HG03108 (cell line): Measurements from ENCODE around the gene UBE4B.
"Not testable (repeated sequence)": the region's sequence is repeated elsewhere in the genome, so short reads cannot be mapped to it uniquely, and the experiment has no call there.

ENCODE experiments used
- ATAC-seq: cut with Tn5 transposase; IDR thresholded peaks from one replicate; pipeline ENCODE4 v1.9.1; 2021; ENCODE audit warnings: moderate library complexity; ENCODE audit not compliant: unreplicated experiment

Gene UBE4B

DNA sequence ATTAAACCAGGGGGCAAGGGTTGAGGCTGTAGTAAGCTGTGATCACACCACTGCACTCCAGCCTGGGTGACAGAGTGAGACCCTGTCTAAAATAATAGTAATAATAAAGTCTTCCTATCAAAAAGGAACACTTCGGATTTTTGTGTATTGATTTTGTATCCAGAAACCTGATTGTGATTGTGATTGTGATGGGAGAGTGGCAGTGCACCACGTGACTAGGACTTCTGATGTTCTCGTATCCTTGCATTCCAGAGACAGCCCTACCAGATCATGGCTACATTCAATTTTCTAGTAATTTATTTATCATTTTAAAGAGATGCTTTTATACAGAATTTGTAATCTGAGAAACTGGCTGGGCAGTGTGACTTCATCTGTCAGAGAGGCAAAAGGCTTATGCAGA is 175.1 kb downstream of the UBE4B start:
- no peak for ATAC-seq

DNA sequence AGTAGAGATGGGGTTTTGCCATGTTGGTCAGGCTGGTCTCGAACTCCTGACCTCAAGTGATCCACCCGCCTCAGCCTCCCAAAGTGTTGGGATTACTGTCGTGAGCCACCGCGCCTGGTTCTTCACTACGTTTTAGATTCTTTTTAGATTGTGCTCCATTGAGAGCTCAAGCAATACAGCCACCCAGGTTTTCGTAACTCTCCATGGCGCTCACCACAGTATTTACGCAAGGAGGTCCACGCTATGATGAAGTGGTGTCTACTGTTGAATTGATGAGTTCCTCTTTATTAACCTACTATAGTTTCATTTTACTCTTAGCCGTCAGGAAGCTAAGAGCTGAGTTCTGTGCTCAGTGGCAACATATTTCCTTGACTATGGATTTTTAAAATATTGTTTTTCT is 175.8 kb downstream of the UBE4B start:
- ATAC-seq = no peak

DNA sequence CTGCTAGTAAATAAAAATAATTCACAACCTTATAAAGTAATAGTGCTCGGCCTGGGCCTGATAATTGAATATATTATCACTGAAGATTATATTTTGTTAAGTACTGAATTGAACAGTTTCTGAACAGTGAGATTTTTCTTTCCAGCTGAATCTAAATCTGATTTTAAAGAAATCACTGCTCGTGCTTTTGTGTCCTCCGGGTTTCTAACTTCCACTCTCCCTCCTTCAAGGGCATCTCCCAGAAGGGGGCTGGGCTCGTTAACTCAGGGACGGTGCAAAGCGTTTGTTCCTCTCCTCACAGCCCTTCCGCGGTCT is 176.8 kb downstream of the UBE4B start:
- no peak for ATAC-seq

- peak; percentile 98 for ATAC-seq
Measured at GRCh38 chr1:10209905-10210810, 177.4 kb downstream of the UBE4B start, which contains the start of gene KIF1B. Gene KIF1B (plus strand): TSS chr1:10210570. CDS start chr1:10232329, 21,759 bp downstream.

GRCh38 chr1:10210841-10211804 is 178.4 kb downstream of the UBE4B start:
- peak; percentile 7 for ATAC-seq

- no peak for ATAC-seq
Measured at GRCh38 chr1:10211805-10212410, 179.2 kb downstream of the UBE4B start.

- ATAC-seq = no peak
Measured at GRCh38 chr1:10212476-10212875, 179.7 kb downstream of the UBE4B start.

- ATAC-seq = no peak
Measured at GRCh38 chr1:10213186-10213705, 180.5 kb downstream of the UBE4B start.

DNA sequence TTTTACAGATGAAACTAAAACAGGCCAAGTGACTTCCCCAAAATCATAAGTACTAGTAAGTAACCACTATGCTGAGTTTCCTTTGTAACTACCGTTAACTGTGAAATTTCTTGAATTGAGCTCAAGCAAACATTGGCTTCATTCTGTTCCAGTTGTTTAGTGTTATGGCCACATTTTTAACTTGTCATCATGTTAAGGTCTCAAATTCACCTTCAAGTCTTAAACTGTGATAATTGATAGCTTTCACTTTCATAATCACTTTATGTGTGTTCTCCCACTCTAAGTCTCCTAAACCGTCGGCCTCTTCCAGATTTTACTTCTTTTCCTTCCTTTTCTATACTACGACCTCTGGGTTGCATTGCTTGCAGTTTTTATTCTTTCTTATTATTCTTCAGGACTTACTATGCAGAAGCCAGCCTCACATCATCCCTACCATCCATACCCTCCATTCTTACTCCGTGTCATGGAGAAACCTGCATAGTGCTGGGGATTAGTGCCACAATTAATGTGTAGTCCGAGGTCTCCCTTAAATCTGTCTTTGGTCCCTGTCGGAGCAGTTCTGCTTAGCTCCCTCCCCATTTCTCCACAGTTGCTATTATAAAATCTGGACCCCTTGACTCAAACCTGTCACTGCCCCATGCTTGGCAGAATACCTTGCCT is 183.5 kb downstream of the UBE4B start:
- ATAC-seq = no peak

DNA sequence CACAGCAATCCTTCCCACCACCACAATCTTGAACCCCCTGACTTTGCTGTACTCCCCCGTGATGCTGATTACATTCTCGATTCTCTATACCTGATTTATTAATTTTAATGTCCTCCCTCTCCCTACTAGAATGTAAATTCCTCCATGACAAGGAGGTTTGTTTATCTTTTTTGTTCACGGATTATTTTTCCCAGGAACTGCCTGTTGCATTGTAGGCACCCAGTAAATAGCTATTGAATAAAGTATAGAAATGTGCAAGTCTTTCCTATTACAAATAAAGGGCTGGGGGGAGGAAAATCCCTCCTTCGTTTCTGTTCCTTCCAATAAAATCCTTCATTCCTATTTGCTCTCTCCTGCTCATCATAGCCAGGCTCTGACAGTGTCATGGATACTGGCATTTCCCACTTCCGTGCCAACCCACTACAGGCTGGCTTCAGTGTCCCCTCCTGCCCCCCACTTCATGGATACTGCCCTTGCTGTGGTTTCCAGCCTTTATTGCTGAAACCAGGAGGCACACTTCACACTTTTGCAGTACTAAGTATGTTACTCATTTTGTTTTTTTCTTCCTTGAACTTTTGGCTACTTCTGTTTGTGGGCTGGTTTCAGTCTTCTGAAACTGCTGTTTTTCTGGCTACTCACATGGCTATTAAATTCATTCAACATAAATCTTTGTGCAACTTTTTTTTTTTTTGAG is 185.1 kb downstream of the UBE4B start:
- ATAC-seq = no peak

DNA sequence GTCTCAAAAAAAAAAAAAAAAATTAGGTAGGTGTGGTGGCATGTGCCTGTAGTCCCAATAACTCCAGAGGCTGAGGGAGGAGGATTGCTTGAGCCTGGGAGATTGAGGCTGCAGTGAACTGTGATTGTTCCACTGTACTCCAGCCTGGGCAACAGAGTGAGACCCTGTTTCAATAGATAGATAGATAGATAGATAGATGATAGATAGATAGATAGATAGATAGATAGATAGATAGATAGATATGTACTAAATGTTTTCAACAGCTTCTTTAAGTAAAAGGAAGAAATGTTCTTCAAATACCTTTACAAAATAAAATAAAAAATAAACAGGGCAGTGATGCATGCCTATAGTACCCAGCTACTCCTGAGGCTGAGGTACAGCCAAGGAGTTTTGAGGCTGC is 187.4 kb downstream of the UBE4B start:
- no peak for ATAC-seq

- ATAC-seq = not testable (repeated sequence)
Measured at GRCh38 chr1:10220657-10221056, 187.9 kb downstream of the UBE4B start.

DNA sequence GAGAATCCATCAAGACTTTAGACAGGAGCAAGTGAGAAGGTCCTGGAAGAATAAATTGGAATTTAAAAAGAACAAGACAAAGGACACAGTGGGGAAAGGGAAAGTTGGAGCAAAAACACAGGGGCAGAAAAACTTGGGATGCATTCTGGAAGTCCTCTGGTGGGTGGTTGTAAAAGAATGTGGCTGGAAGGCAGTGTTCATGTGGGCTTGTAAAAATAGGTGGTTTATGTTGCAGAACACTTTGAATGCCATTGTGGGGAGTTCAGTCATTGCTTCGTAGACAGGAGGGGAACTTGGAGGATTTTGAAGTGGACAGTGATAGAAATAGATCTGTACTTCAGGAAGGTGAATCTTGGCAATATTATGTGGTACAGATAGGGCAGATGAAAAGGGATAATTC is 192.8 kb downstream of the UBE4B start:
- ATAC-seq = no peak

GRCh38 chr1:10228528-10228927 is 195.8 kb downstream of the UBE4B start:
- no peak for ATAC-seq

DNA sequence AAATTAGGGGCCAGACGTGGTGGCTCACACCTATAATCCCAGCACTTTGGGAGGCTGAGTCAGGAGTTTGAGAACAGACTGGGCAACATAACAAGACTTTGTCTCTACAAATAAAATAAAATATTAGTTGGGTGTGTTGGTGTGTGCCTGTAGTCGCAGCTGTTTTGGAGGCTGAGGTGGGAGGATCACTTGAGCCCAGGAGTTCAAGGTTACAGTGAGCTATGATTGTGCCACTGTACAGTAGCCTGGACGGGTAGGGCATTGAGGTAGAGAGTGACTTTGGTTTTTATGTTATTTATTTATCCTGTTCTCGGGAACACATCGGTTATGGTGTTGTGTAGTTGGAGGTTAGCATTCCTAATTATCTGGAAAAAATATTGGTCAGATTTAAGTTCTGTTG is 197.1 kb downstream of the UBE4B start:
- no peak for ATAC-seq
